A549 (cell line): ENCODE data around the gene ZBTB47. TPM values are rescaled to one million over a fixed set of nuclear protein-coding genes. Genes with fewer than 3 reads are reported as not detected.

Source experiments
- ATAC-seq, 2 experiments: fragments of 200-7000 bp in 1 of 2; fragments of >200 bp in 1 of 2; cut with Nextera tagmentation in 1 of 2; cut with Tn5 transposase in 1 of 2; 3 replicates each; pipeline versions ENCODE4 v1.8.0 to v1.9.1; 2018 to 2020; ENCODE audit warnings: mild to moderate bottlenecking in 1 of 2, moderate library complexity in 1 of 2
- CTCF ChIA-PET: fragments of 300-600 bp; sonication (Branson Sonifier 250); formaldehyde crosslinking; extraction: SDS; loops from one replicate; lab custom pipeline; 2021; ENCODE audit warnings: antibody characterized with exemption, inconsistent platforms; lab: Yijun Ruan, JAX
- POLR2A ChIA-PET: fragments of 350-600 bp; formaldehyde crosslinking; extraction: SDS; loops from one replicate; lab custom pipeline; 2021; ENCODE audit warnings: antibody characterized with exemption, inconsistent platforms; lab: Yijun Ruan, JAX
- DNase-seq, 2 experiments: peaks; one replicate each; pipeline versions ENCODE4 v3.0.0 to v3.0.0-alpha.2; 2011 to 2016; ENCODE audit warnings: low read depth in 1 of 2, low spot score in 1 of 2
- FAIRE-seq: peaks from 2 replicates; lab custom pipeline; 2011; peaks lifted over from hg19 to GRCh38; lab: Jason Lieb, UNC
- H3K27ac ChIP-seq, 2 experiments: fragments of >200 bp; sonication (Bioruptor Twin); formaldehyde crosslinking; 3 replicates each; pipeline ENCODE4 v1.5.1; 2016 to 2017
- H3K4me1 ChIP-seq: fragments of >200 bp; sonication (Bioruptor Twin); formaldehyde crosslinking; 3 replicates; pipeline ENCODE4 v1.6.1; 2016
- H3K4me2 ChIP-seq: fragments of >200 bp; sonication (Bioruptor Twin); formaldehyde crosslinking; 3 replicates; pipeline ENCODE4 v1.6.1; 2016
- H3K4me3 ChIP-seq: fragments of >200 bp; sonication (Bioruptor Twin); formaldehyde crosslinking; 3 replicates; pipeline ENCODE4 v1.5.1; 2016
- H3K9me3 ChIP-seq: fragments of >200 bp; sonication (Bioruptor Twin); formaldehyde crosslinking; 3 replicates; pipeline ENCODE4 v1.6.1; 2016
- ATOH8 ChIP-seq: fragments of 250-450 bp; sonication (Bioruptor Pico); IDR thresholded peaks from 2 replicates; pipeline ENCODE4 v1.5.0; 2020; ENCODE audit warnings: low read depth, mild to moderate bottlenecking, moderate library complexity
- CBX2 ChIP-seq: fragments of 200-600 bp; sonication (generic); IDR thresholded peaks from 2 replicates; pipeline ENCODE4 v1.6.1; 2016; ENCODE audit warnings: low read depth, mild to moderate bottlenecking, borderline replicate concordance
- CEBPB ChIP-seq, 2 experiments: fragments of >200 bp in 1 of 2; sonication (Bioruptor Twin) in 1 of 2; formaldehyde crosslinking in 1 of 2; IDR thresholded peaks; 2 replicates each; pipeline ENCODE4 v1.6.1; 2012 to 2016
- CHD2 ChIP-seq: fragments of 150-350 bp; IDR thresholded peaks from 2 replicates; pipeline ENCODE4 v1.6.1; 2014; ENCODE audit warnings: low read length; ENCODE audit not compliant: partially characterized antibody
- CHD4 ChIP-seq: fragments of 200-600 bp; sonication (generic); IDR thresholded peaks from 2 replicates; pipeline ENCODE4 v1.6.1; 2016; ENCODE audit warnings: antibody characterized with exemption, mild to moderate bottlenecking, borderline replicate concordance
- EHMT2 ChIP-seq: fragments of 200-600 bp; sonication (generic); IDR thresholded peaks from 2 replicates; pipeline ENCODE4 v1.6.1; 2016; ENCODE audit warnings: antibody characterized with exemption, low read depth, mild to moderate bottlenecking, moderate library complexity
- ELK1 ChIP-seq: fragments of 150-350 bp; IDR thresholded peaks from 2 replicates; pipeline ENCODE4 v1.6.1; 2014; ENCODE audit warnings: low read depth, mild to moderate bottlenecking, low read length
- ESRRA ChIP-seq: fragments of 150-350 bp; IDR thresholded peaks from 2 replicates; pipeline ENCODE4 v1.6.1; 2014; ENCODE audit warnings: mild to moderate bottlenecking, low read length, borderline replicate concordance
- FOSL2 ChIP-seq, 2 experiments: fragments of 450-650 bp in 1 of 2; fragments of >200 bp in 1 of 2; sonication (Bioruptor Twin) in 1 of 2; formaldehyde crosslinking; IDR thresholded peaks; 2 replicates each; pipeline versions ENCODE4 v1.5.0 to v1.6.1; 2016 to 2020; ENCODE audit warnings: mild to moderate bottlenecking in 1 of 2, moderate library complexity in 1 of 2
- HOXA7 ChIP-seq: fragments of 250-450 bp; sonication (Bioruptor Pico); IDR thresholded peaks from 2 replicates; pipeline ENCODE4 v1.5.0; 2020; ENCODE audit warnings: mild to moderate bottlenecking, moderate library complexity
- HOXB13 ChIP-seq: fragments of 250-450 bp; sonication (Bioruptor Pico); IDR thresholded peaks from 2 replicates; pipeline ENCODE4 v1.5.0; 2020; ENCODE audit warnings: low read depth, mild to moderate bottlenecking, moderate library complexity
- JUNB ChIP-seq: fragments of >200 bp; sonication (Bioruptor Twin); formaldehyde crosslinking; IDR thresholded peaks from 2 replicates; pipeline ENCODE4 v1.6.1; 2016
- KDM5A ChIP-seq: fragments of 200-600 bp; sonication (generic); IDR thresholded peaks from 2 replicates; pipeline ENCODE4 v1.6.1; 2016; ENCODE audit warnings: antibody characterized with exemption, mild to moderate bottlenecking
- MAZ ChIP-seq: fragments of 150-350 bp; IDR thresholded peaks from 2 replicates; pipeline ENCODE4 v1.6.1; 2014; ENCODE audit warnings: antibody characterized with exemption, low read depth, low read length, borderline replicate concordance
- MYC ChIP-seq: IDR thresholded peaks from 2 replicates; pipeline ENCODE4 v1.6.1; 2012; ENCODE audit warnings: mild to moderate bottlenecking, inconsistent platforms, low read length, improper control_type of control experiment, borderline replicate concordance
- NFE2L2 ChIP-seq: fragments of 150-350 bp; conservative IDR thresholded peaks from 2 replicates; pipeline ENCODE4 v1.6.1; 2014; ENCODE audit warnings: low read length
- NPAS2 ChIP-seq: fragments of 250-450 bp; sonication (Bioruptor Pico); IDR thresholded peaks from 2 replicates; pipeline ENCODE4 v1.8.0; 2022; ENCODE audit warnings: mild to moderate bottlenecking, moderate library complexity, borderline replicate concordance
- PHF8 ChIP-seq: fragments of 200-600 bp; sonication (generic); IDR thresholded peaks from 2 replicates; pipeline ENCODE4 v1.6.1; 2016; ENCODE audit warnings: low read depth, mild to moderate bottlenecking, antibody characterized with exemption, moderate library complexity, borderline replicate concordance
- POLR2A ChIP-seq: IDR thresholded peaks from 2 replicates; pipeline ENCODE4 v1.6.1; 2012; ENCODE audit warnings: mild to moderate bottlenecking, low read length
- RAD21 ChIP-seq, 2 experiments: fragments of >200 bp in 1 of 2; sonication (Bioruptor Twin) in 1 of 2; formaldehyde crosslinking in 1 of 2; IDR thresholded peaks in 1 of 2; conservative IDR thresholded peaks in 1 of 2; 2 replicates in 1 of 2; 3 replicates in 1 of 2; pipeline ENCODE4 v1.6.1; 2012 to 2018; ENCODE audit warnings: inconsistent platforms in 1 of 2
- RARB ChIP-seq: fragments of 250-450 bp; sonication (Bioruptor Pico); IDR thresholded peaks from 2 replicates; pipeline ENCODE4 v1.8.0; 2021; ENCODE audit warnings: mild to moderate bottlenecking, moderate library complexity
- RCOR1 ChIP-seq: fragments of 150-350 bp; IDR thresholded peaks from 2 replicates; pipeline ENCODE4 v1.6.1; 2014; ENCODE audit warnings: antibody characterized with exemption, low read length, low read depth
- SMC3 ChIP-seq: fragments of >200 bp; sonication (Bioruptor Twin); formaldehyde crosslinking; IDR thresholded peaks from 3 replicates; pipeline ENCODE4 v1.6.1; 2018; ENCODE audit warnings: inconsistent platforms
- TP53 ChIP-seq: fragments of 250-450 bp; sonication (Bioruptor Pico); IDR thresholded peaks from 2 replicates; pipeline ENCODE4 v1.5.0; 2021; ENCODE audit warnings: mild to moderate bottlenecking, moderate library complexity
- ZNF302 ChIP-seq: fragments of 250-450 bp; sonication (Bioruptor Pico); IDR thresholded peaks from 2 replicates; pipeline ENCODE4 v1.9.0; 2021; ENCODE audit warnings: inconsistent platforms, mild to moderate bottlenecking, moderate library complexity
- whole genome bisulfite sequencing: methylation state at CpG from one replicate; pipeline ENCODE4 v1.1.6; 2017; ENCODE audit errors: missing lambda C conversion rate; 5-methylcytosine and 5-hydroxymethylcytosine counted together
- polyA plus RNA-seq, 4 experiments: library from polyadenylated mRNA; depleted of rRNA in 3 of 4; stranded (reverse); fragments of >200 nt; fragmentation: RNase III in 1 of 4; extraction: RNeasy Plus Mini Kit Qiagen cat#74134 plus additional on column Dnase treatment in 1 of 4; gene quantifications; 2 replicates in 3 of 4; 3 replicates in 1 of 4; pipeline ENCODE4 v1.2.3, GENCODE V29; 2011 to 2017
- TF ChIP-seq, protein P1 (sequence below): fragments of >200 bp; sonication (Bioruptor Twin); formaldehyde crosslinking; IDR thresholded peaks from 3 replicates; pipeline ENCODE4 v1.5.1; 2016
- TF ChIP-seq, protein P2 (sequence below): fragments of >200 bp; sonication (Bioruptor Twin); formaldehyde crosslinking; IDR thresholded peaks from 3 replicates; pipeline ENCODE4 v1.6.1; 2016

ZBTB47 gene
- polyA plus RNA-seq, 2 of the 4 experiments (the other 2 are of a cell fraction): 2.5 to 6.8 TPM

GRCh38 chr3:42651248-42652091 is 2.0 kb upstream of the ZBTB47 start (continued):
- no peak for TF ChIP-seq PHF8
- no peak for TF ChIP-seq RARB (CRISPR knock-in tag)
- no peak for TF ChIP-seq CHD2
- TF ChIP-seq RAD21 (conservative IDR thresholded peaks at IDR 0.05 in 1 of 2, IDR thresholded peaks at IDR 0.05 in 1 of 2): no peak
- TF ChIP-seq MAZ: no peak
- TF ChIP-seq CBX2: no peak
- TF ChIP-seq CEBPB (IDR thresholded peaks at IDR 0.05): no peak
- TF ChIP-seq NFE2L2: no peak

DNA sequence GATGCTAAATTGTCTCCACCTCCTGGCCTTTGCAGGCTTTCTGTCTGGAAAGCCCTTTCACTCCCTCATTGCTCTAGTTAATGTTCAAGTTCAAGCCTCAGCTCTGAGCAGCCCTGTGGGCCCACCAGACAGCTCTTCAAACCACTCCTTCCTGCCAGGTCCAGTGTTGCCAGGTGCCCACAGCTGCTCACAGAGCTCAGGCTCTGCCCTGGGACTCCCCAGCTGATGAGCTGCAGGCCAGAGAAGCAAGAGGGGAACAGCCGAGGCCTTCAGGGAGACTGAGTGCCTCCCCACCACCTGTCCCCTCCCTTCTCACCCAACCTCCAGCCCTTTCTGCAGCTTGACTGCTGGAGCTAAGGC is 1.3 kb upstream of the ZBTB47 start:
- ATAC-seq (peak; percentile 16 to 18), DNase-seq (no peak), FAIRE-seq (no peak)
- TF ChIP-seq ZNF302 (CRISPR knock-in tag) (no peak), POLR2A (no peak), ATOH8 (CRISPR knock-in tag) (no peak), NPAS2 (CRISPR knock-in tag) (no peak), RAD21 (conservative IDR thresholded peaks at IDR 0.05 in 1 of 2, IDR thresholded peaks at IDR 0.05 in 1 of 2) (no peak), MYC (no peak), EHMT2 (no peak), RARB (CRISPR knock-in tag) (no peak), FOSL2 (IDR thresholded peaks at IDR 0.05) (no peak), FOSL2 (CRISPR knock-in tag; IDR thresholded peaks at IDR 0.05) (no peak), PHF8 (no peak)
- TF ChIP-seq, protein P1, sequence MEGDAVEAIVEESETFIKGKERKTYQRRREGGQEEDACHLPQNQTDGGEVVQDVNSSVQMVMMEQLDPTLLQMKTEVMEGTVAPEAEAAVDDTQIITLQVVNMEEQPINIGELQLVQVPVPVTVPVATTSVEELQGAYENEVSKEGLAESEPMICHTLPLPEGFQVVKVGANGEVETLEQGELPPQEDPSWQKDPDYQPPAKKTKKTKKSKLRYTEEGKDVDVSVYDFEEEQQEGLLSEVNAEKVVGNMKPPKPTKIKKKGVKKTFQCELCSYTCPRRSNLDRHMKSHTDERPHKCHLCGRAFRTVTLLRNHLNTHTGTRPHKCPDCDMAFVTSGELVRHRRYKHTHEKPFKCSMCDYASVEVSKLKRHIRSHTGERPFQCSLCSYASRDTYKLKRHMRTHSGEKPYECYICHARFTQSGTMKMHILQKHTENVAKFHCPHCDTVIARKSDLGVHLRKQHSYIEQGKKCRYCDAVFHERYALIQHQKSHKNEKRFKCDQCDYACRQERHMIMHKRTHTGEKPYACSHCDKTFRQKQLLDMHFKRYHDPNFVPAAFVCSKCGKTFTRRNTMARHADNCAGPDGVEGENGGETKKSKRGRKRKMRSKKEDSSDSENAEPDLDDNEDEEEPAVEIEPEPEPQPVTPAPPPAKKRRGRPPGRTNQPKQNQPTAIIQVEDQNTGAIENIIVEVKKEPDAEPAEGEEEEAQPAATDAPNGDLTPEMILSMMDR: no peak
- WGBS: no CpG with 5 or more reads among the region's 1 CpG
- Histone ChIP-seq H3K4me2 (peak overlapping the region; percentile 96), H3K4me3 (no peak overlapping the region), H3K27ac (peak overlapping the region; percentile 87 to 97), H3K4me1 (peaks cover 37% of the 10 kb centered on the region), H3K9me3 (no peaks in the 10 kb centered on the region)
- ChIA-PET POLR2A (interaction anchor here (0.6 to 1.1 kb wide), 3 partner anchors 52 to 62 kb away, joined by 3 to 6 read pairs (median 3); partner anchors contain the start of gene SS18L2), CTCF (interaction anchor here (0.7 to 0.9 kb wide), 3 partner anchors 80 to 423 kb away, joined by 3 to 4 read pairs (median 3); no protein-coding TSS in a partner anchor)

- Histone ChIP-seq H3K4me2 (peak overlapping the region; percentile 96), H3K27ac (peak overlapping the region; percentile 87 to 97), H3K4me3 (peak overlapping the region; percentile 69), H3K9me3 (no peaks in the 10 kb centered on the region), H3K4me1 (peaks cover 37% of the 10 kb centered on the region)
- 27% methylated on average over 3 of the region's 7 CpGs for WGBS
- FAIRE-seq (no peak), ATAC-seq (peak; percentile 69 to 85), DNase-seq (peak; percentile 57 to 70)
- CTCF ChIA-PET: interaction anchor here (0.7 to 0.9 kb wide), 5 partner anchors 16 to 423 kb away, joined by 3 to 4 read pairs (median 3); no protein-coding TSS in a partner anchor
- POLR2A ChIA-PET: interaction anchor here (0.6 to 1.0 kb wide), 2 partner anchors 53 to 62 kb away, joined by 3 to 6 read pairs; no protein-coding TSS in a partner anchor
- no peak for TF ChIP-seq JUNB
- no peak for TF ChIP-seq RCOR1
- no peak for TF ChIP-seq HOXA7 (CRISPR knock-in tag)
- TF ChIP-seq CHD4: no peak
- TF ChIP-seq TP53 (CRISPR knock-in tag): no peak
- no peak for TF ChIP-seq FOSL2 (IDR thresholded peaks at IDR 0.05)
- TF ChIP-seq FOSL2 (CRISPR knock-in tag; IDR thresholded peaks at IDR 0.05): peak; percentile 45
- no peak for TF ChIP-seq RARB (CRISPR knock-in tag)
- no peak for TF ChIP-seq KDM5A
- TF ChIP-seq SMC3: no peak
- TF ChIP-seq HOXB13: no peak
- TF ChIP-seq, protein P2, sequence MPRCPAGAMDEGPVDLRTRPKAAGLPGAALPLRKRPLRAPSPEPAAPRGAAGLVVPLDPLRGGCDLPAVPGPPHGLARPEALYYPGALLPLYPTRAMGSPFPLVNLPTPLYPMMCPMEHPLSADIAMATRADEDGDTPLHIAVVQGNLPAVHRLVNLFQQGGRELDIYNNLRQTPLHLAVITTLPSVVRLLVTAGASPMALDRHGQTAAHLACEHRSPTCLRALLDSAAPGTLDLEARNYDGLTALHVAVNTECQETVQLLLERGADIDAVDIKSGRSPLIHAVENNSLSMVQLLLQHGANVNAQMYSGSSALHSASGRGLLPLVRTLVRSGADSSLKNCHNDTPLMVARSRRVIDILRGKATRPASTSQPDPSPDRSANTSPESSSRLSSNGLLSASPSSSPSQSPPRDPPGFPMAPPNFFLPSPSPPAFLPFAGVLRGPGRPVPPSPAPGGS: 0 out of 3 replicates have a peak, but pooled peaks have one; percentile 51
- peak; percentile 87 for TF ChIP-seq POLR2A
- TF ChIP-seq ESRRA: no peak
- TF ChIP-seq ELK1: no peak
Measured at GRCh38 chr3:42652611-42653302, 740 bp upstream of the ZBTB47 start.
